Measurements from ENCODE around the gene MAP4K4. TPM values are rescaled to one million over a fixed set of nuclear protein-coding genes. Genes with fewer than 3 reads are reported as not detected.

The MAP4K4 gene
- total RNA-seq, 1 donor from 2014 or later, result 232 TPM

- no peak overlapping the region for H3K4me3 Mint-ChIP-seq
- H3K27me3 Mint-ChIP-seq, result no peaks in the 10 kb centered on the region
- no peak overlapping the region for H3K27ac Mint-ChIP-seq
- no peak for ATAC-seq (ENCODE audit: low read depth)
- CTCF ChIA-PET, result no interaction called here
- intact Hi-C loops (cut with micrococcal nuclease), result no loop called here
- POLR2A ChIA-PET, result no interaction called here
- no peaks in the 10 kb centered on the region for H3K36me3 Mint-ChIP-seq (ENCODE audit: low read depth)
- peaks cover 2% of the 10 kb centered on the region for H3K9me3 Mint-ChIP-seq
- no peak for DNase-seq
- H3K4me1 Mint-ChIP-seq, result peaks cover 4% of the 10 kb centered on the region
- TF ChIP-seq CTCF (IDR thresholded peaks at IDR 0.05), result no peak
Observed at GRCh38 chr2:101658387-101658786, 39.1 kb upstream of the MAP4K4 start.

GRCh38 chr2:101665312-101665711 lies 32.2 kb upstream of the MAP4K4 start:
- ATAC-seq (ENCODE audit: low read depth) (no peak), DNase-seq (no peak)
- ChIA-PET CTCF (no interaction called here), POLR2A (no interaction called here)
- Mint-ChIP-seq H3K27ac (no peak overlapping the region), H3K4me1 (no peaks in the 10 kb centered on the region), H3K4me3 (no peak overlapping the region), H3K27me3 (no peaks in the 10 kb centered on the region), H3K36me3 (ENCODE audit: low read depth) (no peaks in the 10 kb centered on the region), H3K9me3 (peaks cover under 1% of the 10 kb centered on the region)
- no peak for TF ChIP-seq CTCF (IDR thresholded peaks at IDR 0.05)
- intact Hi-C loops (cut with micrococcal nuclease), result no loop called here

- intact Hi-C loops (cut with micrococcal nuclease), result no loop called here
- ChIA-PET CTCF (no interaction called here), POLR2A (interaction anchor here (0.5 kb wide), 1 partner anchor 14 kb away, joined by 5 read pairs; no protein-coding TSS in a partner anchor)
- peaks cover 2% of the 10 kb centered on the region for H3K36me3 Mint-ChIP-seq (ENCODE audit: low read depth)
- H3K9me3 Mint-ChIP-seq, result peaks cover 8% of the 10 kb centered on the region
- ATAC-seq (ENCODE audit: low read depth) (no peak), DNase-seq (no peak)
- H3K27ac Mint-ChIP-seq, result no peak overlapping the region
- H3K4me1 Mint-ChIP-seq, result peaks cover 3% of the 10 kb centered on the region
- TF ChIP-seq CTCF (IDR thresholded peaks at IDR 0.05), result no peak
- H3K27me3 Mint-ChIP-seq, result no peaks in the 10 kb centered on the region
- H3K4me3 Mint-ChIP-seq, result no peak overlapping the region
Observed at GRCh38 chr2:101667823-101668222, 29.7 kb upstream of the MAP4K4 start.

- Mint-ChIP-seq H3K4me3 (no peak overlapping the region), H3K27me3 (no peaks in the 10 kb centered on the region), H3K9me3 (peaks cover 8% of the 10 kb centered on the region), H3K36me3 (ENCODE audit: low read depth) (peaks cover 2% of the 10 kb centered on the region), H3K4me1 (peaks cover 18% of the 10 kb centered on the region), H3K27ac (no peak overlapping the region)
- ATAC-seq (ENCODE audit: low read depth), result no peak
- no peak for TF ChIP-seq CTCF (IDR thresholded peaks at IDR 0.05)
- CTCF ChIA-PET, result no interaction called here
- POLR2A ChIA-PET, result interaction anchor here (0.6 to 1.2 kb wide), 4 partner anchors 8 to 47 kb away, joined by 3 to 8 read pairs (median 4); no protein-coding TSS in a partner anchor
- intact Hi-C loops (cut with micrococcal nuclease), result no loop called here
- DNase-seq, result no peak
Observed at GRCh38 chr2:101672047-101672446, 25.5 kb upstream of the MAP4K4 start.

- no peak for ATAC-seq (ENCODE audit: low read depth)
- intact Hi-C loops (cut with micrococcal nuclease), result no loop called here
- CTCF ChIA-PET, result no interaction called here
- POLR2A ChIA-PET, result no interaction called here
- Mint-ChIP-seq H3K4me3 (no peak overlapping the region), H3K4me1 (peaks cover 32% of the 10 kb centered on the region), H3K27ac (no peak overlapping the region), H3K27me3 (no peaks in the 10 kb centered on the region), H3K9me3 (peaks cover 8% of the 10 kb centered on the region), H3K36me3 (ENCODE audit: low read depth) (peaks cover 3% of the 10 kb centered on the region)
- TF ChIP-seq CTCF (IDR thresholded peaks at IDR 0.05), result no peak
- no peak for DNase-seq
Observed at GRCh38 chr2:101673920-101674319, 23.6 kb upstream of the MAP4K4 start.
